KG1 (cell line): ENCODE results near the gene TTLL13.

Experiments used
- DNase-seq: peaks from one replicate; lab custom pipeline; 2025; lab: John Stamatoyannopoulos, UW

The TTLL13 gene, protein sequence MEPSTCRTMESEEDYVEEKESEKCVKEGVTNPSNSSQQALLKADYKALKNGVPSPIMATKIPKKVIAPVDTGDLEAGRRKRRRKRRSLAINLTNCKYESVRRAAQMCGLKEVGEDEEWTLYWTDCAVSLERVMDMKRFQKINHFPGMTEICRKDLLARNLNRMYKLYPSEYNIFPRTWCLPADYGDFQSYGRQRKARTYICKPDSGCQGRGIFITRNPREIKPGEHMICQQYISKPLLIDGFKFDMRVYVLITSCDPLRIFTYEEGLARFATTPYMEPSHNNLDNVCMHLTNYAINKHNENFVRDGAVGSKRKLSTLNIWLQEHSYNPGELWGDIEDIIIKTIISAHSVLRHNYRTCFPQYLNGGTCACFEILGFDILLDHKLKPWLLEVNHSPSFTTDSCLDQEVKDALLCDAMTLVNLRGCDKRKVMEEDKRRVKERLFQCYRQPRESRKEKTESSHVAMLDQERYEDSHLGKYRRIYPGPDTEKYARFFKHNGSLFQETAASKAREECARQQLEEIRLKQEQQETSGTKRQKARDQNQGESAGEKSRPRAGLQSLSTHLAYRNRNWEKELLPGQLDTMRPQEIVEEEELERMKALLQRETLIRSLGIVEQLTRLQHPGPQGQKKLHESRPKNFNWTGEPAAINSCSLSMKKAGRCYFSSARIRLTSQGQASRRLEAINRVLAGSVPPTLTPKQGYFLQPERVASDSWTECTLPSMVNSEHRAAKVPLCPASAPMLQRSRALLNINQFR

GRCh38 chr15:90249203-90249863, at the start of gene TTLL13:
Gene TTLL13 (plus strand): TSS chr15:90249556. CDS start chr15:90250631, 1,075 bp downstream.
- DNase-seq: peak; percentile 10

DNA sequence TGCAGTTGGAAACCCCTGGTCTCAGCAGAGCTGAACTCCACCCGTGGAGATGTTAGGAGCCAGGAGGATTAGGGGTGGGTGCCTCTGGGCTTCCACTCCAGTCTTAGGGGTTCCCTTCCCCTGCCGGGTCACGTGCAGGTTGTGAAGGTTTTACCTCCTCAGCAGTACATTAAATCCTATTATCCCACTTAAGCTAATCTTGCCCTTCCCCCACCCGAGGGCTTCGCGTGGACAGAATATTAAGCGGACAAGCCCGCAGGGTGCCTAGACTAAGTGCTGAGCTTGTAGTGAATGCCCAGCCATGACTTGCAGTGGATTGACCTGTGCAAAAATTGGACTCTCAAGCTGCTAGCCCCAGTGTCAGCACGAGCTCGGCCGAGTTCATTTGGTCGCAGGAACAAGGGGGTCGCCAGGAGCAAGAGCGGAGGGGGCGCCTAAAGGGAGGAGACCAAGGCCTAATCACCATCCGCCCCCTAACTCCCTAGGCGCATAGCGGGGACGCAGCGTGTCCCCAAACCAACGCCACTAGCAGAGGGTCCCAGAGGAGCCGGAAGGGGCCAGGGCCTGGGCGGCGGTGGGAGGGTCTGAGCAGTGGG, 48.7 kb upstream of the TTLL13 start:
- no peak for DNase-seq

DNA sequence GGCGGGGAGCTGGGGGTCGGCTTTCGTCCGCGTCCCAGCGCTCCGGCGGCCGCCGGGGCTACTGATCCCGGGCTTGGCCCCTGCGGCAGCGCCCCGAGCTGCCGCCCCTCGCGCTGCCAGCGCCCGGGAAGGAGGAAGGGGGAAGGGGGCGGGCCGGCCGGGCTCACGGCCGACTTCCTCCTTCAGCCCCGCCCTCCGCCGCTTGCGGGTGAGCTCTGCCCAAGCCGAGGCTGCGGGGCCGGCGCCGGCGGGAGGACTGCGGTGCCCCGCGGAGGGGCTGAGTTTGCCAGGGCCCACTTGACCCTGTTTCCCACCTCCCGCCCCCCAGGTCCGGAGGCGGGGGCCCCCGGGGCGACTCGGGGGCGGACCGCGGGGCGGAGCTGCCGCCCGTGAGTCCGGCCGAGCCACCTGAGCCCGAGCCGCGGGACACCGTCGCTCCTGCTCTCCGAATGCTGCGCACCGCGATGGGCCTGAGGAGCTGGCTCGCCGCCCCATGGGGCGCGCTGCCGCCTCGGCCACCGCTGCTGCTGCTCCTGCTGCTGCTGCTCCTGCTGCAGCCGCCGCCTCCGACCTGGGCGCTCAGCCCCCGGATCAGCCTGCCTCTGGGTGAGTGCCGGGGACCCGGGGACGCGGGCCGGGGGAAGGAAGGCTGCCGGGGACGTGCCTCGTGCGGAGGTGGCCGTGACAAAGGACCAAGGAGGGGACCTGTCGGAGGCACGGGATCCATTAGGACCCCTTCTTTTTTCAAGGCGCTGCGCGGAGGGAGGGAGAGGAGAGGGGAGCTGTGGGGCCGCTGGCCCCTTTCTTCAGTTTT, 48.0 kb upstream of the TTLL13 start, which contains the start of gene SEMA4B:
Gene SEMA4B (plus strand): TSS at position 201 of the 814 bp plus-strand sequence. CDS start 249 bp downstream, at position 450.
- DNase-seq: peak; percentile 47

DNA sequence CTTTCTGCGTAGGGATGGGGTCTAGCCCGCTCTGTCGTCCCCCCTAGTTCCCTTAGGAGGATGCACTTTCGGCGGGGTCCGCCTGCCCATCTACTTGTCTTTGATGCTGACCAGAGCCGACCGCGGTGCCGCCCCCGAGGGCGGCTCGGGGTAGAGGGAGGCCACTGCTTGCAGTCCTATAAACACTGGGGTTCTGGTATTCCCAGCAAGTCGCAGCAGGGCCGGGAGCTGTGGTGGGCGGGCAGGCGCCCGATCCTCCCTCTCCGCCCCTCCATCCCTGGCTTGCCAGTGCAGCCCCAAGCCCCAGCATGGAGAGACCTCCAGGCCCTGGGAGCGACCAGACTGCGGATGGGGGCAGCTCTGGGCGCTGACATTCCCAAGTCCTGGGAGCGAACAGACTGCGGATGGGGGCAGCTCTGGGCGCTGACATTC, 47.4 kb upstream of the TTLL13 start:
- DNase-seq: no peak

DNA sequence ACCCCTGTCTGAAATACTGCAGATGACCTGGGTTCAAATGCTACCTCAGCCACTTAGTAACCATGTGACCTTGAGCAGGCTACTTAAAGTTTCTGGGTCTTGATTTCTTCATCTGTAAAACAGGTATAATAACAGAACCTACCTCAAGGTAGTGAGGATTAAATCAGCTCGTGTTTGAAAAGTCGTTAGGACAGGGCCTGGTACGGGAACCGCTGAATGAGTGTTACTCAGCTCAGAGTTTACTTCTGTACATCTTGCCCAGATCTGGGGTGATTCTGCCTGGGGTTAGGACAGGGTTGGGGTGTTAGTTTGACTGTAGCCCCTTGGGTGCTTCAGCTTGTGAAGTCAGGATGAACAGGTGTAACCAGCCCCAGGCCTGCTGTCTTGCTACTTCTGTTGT, 46.4 kb upstream of the TTLL13 start:
- DNase-seq: no peak

GRCh38 chr15:90203473-90203872, 45.9 kb upstream of the TTLL13 start:
- no peak for DNase-seq

GRCh38 chr15:90203922-90204321, 45.4 kb upstream of the TTLL13 start:
- DNase-seq: no peak

DNA sequence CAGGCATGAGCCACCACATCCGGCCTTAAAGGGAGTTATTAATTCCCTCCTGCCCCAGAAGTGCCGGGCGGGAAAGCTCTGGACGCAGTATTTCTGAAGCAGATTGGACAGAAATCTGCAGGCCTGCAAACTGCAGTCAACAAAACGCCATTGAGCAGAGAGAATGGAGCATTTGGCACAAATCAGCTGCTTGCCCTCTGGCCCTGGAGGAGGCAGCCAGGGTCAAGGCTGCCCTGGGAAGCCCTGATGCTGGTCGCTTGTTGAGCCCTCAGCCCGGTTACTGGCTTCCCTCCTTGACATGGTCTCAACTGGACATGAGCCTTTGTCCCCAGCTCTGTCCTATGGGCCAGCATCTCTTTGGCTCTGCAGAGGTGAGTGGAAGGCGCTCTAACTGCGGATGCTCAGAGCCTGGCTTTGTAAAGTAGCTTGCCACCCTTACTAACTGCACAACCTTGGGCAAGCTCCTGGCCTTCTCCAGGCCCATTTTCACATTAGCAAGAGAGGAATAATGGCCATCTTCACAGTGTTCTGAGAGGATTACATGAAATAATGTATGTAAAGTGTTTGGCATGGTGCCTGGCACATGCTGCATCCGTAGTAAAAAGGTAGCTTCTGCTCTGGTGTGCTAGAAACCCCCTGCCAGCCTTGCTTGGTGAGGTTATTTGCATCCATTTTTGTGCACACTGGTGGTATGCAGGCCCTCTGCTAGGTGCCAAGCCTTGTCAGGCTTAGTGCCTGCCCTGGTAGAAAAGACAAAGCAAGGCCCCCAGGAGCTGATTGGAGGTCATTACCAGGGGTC, 44.1 kb upstream of the TTLL13 start:
- DNase-seq: no peak

DNA sequence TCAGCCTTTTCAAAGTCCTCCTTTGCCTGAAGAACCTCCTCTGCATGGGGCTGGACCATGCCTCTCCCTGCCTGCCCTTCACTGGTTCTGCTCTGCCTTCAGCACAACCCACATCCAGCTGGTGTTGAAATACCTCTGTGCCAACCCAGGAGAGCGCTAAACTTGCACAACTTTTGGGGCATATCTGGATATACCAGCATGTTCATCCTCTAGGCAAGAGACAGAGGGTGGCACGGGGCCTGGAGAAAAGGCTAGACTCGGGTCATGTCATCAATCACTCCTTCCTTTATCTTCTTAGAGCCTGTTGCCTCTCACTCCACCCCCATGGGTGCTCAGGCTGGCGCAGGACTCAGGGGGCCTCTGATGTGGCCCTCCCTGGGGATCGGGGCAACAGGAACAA, 43.5 kb upstream of the TTLL13 start:
- no peak for DNase-seq

GRCh38 chr15:90207252-90207651, 42.1 kb upstream of the TTLL13 start:
- no peak for DNase-seq

GRCh38 chr15:90208356-90208755, 41.0 kb upstream of the TTLL13 start:
- DNase-seq: no peak

DNA sequence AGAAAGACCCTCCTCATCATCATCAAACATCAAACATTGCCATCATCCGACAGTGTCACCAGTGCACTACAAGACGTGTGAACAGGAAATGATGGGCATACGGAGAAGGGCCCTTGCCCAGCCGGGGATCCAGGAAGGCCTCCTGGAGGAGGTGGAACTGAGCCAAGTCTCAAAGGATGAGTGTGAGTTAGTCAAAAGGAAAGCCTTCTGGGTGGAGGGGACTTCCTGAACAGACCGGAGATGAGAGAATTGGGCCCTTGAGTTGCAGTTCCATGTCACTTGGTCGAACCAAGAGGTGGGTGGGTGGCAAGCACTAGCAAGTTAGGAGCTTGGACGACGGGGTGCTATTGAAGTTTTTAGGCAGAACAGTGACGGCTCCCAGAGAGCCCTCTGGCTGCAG, 39.8 kb upstream of the TTLL13 start:
- DNase-seq: no peak

DNA sequence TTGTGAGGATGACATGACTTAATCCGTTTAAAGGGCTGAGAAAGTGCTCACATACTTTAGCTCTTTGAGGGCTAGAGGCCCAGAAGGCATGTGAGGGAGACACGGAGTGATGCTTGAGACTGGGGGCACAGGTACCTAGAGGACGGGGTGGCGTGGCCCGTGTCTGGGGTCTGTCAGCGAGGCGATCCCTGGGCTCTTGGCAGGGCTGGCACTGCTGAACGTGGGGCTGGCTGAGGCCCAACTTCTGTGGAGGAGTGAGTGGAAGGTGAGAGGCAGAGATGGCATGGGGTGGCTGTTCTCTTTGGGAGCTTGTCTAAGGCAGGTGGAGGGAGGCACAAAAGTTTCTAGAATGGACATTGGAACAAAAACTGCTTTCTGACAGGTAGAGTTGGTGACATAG, 38.8 kb upstream of the TTLL13 start:
- no peak for DNase-seq

GRCh38 chr15:90211009-90211408, 38.3 kb upstream of the TTLL13 start:
- DNase-seq: no peak

GRCh38 chr15:90211440-90212143, 37.8 kb upstream of the TTLL13 start:
- DNase-seq: no peak

DNA sequence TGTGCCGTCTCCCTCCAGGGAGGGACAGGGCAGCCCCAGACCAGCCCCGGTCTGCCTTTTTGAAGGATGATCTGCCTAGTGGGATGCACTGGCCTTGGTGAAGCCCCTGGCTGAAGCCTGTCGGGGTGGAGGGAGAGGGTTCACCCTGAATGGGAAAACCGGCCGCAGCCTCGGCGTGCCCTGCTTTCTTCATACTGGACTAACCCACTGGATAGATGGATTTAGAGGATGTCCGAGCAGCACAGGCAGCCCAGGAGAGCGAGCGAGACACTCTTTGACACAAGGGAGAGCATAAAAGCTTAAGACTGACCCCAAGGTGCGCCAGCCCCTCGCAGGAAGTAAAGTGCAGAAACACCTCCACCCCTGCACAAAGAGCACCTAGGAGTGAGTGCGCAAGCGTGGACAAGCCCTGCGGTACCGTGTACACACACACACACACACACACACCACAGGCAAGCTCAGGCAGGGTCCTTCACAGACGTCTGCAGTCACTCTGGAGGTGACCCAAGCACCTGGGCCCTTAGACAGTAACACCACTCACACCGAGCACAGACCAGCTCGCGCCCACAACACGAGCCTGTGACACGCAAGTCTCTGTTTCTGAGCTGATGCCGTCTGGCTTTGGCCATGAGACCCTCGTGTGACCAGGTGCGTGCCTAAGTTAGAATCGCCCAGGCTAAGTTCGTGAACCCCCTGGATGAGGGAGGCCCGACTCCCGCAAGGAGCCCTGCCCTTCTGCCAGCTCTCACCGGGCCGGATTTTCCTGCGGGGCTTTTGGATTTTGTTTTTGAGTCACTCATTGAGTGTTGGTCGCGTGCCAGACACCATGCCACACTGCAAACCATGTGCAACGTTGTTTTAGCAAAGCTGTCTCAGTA, 36.9 kb upstream of the TTLL13 start:
- DNase-seq: no peak

- no peak for DNase-seq
Observed at GRCh38 chr15:90213122-90213817, 36.1 kb upstream of the TTLL13 start.

DNA sequence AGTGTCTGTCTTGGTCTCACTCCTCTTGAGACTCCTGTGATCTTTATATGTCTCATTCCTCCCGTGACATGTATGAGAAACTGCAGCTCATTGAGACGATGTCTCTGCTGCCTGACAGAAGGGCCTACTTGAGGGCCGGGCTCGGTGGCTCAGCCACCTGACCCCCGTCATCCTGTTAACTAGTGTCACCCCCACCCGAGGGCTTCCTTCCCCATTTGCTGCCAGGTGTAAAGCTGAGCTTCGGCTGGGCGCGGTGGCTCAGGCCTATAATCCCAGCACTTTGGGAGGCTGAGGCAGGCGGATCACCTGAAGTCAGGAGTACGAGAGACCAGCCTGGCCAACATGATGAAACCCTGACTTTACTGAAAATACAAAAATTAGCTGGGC, 35.5 kb upstream of the TTLL13 start:
- no peak for DNase-seq
